Epithelial cell of proximal tubule (primary cell): ENCODE measurements around the gene ATP10A. TPM values are rescaled to one million over a fixed set of nuclear protein-coding genes. Genes with fewer than 3 reads are reported as not detected.

ENCODE experiments used
- DNase-seq: peaks from one replicate; pipeline ENCODE4 v3.0.0-alpha.2; 2011; ENCODE audit warnings: low read depth
- H3K4me3 ChIP-seq: 2 replicates; pipeline ENCODE4 v1.5.1; 2011; ENCODE audit warnings: low read depth, mild to moderate bottlenecking, low read length
- total RNA-seq: library from RNA; depleted of rRNA; stranded (reverse); fragments of >200 nt; gene quantifications from 2 replicates; pipeline ENCODE4 v1.2.3, GENCODE V29; 2015
- TF ChIP-seq, protein P1 (sequence below): conservative IDR thresholded peaks from 2 replicates; pipeline ENCODE4 v1.5.1; 2012; ENCODE audit warnings: low read depth, mild to moderate bottlenecking, low read length

The ATP10A gene
- total RNA-seq, 1 donor from 2014 or later: 13.0 TPM

DNA sequence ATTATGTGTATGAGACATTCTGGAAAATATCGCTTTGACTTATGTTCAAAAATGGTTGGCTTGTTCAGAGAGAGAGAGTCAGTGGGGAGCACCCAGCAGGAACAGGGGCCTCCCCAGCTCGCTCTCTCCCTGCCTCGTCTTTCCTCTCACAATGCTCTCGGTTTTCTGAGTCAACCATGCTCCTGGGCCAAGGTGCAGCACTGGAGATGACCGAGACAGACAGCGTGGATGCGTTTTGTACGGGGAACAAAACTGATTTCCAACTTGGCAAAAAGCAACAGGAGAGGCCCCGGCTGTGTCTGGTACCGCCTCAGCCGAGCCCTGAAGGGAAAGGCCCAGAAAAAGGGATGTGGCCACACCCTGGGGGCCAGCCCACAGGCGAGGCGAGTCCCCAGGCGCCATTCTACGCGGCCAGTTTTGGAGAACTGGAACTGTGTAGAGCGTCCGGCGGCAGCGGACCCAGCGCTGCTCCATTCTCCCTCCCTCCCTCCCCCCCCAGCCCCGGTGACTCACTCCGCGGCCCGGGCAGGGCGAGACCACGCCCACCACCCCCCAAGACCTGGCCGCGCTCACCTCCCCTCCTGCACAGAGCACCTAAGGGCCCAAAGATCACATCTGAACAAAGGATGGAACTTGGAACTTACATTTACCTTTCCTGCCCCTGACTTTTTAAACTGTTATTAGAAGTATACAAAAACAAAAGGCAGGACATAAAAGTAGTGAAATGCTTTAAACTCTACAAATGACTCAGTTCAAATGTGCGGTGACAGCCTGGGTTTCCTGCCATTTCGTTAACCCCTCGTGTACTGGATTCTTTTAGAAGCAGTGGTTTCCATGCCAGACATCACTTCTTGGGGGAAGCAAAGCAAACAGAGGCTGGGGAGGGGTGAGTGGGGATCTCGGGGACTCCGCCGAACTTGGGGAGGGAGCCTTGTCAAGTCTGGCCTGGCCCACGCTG, 12.7 kb downstream of the ATP10A start:
- TF ChIP-seq, protein P1, sequence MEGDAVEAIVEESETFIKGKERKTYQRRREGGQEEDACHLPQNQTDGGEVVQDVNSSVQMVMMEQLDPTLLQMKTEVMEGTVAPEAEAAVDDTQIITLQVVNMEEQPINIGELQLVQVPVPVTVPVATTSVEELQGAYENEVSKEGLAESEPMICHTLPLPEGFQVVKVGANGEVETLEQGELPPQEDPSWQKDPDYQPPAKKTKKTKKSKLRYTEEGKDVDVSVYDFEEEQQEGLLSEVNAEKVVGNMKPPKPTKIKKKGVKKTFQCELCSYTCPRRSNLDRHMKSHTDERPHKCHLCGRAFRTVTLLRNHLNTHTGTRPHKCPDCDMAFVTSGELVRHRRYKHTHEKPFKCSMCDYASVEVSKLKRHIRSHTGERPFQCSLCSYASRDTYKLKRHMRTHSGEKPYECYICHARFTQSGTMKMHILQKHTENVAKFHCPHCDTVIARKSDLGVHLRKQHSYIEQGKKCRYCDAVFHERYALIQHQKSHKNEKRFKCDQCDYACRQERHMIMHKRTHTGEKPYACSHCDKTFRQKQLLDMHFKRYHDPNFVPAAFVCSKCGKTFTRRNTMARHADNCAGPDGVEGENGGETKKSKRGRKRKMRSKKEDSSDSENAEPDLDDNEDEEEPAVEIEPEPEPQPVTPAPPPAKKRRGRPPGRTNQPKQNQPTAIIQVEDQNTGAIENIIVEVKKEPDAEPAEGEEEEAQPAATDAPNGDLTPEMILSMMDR: no peak
- DNase-seq: no peak
- H3K4me3 ChIP-seq: peak overlapping the region; percentile 61

DNA sequence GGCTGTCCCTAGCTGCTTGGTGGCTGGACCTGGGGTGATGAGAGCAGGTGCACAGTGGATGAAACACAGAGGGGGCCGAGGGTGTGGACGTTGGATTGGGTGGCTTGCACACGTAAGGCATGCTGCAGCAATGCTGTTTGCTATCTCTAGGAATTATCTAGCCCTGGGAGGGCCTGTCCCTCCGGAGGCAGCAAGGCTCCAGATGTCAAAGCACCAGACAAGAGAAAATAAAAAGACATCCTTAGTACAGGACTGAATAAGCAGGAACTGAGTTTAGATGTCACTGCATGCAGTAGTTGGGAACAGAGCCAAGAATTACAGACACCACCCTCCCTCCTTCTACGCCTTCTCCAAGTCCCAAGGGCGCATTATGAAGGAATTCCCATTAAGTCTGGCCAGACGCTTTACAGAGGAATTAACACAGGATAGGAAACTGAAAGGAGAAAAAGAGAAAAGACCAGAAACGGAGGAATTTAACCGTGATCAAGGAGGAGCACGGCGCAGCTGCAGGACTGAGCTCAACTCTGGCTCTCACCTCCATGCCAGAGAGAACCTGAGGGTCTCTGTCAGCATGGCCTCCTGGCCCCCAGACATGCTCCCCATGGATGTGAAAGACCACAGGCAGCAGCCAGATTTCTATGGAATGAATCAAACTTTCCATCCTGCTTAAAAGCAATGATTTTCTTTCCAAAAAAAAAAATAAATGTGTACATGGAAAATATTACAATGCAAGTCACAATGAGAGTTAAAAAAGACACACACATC, 13.8 kb downstream of the ATP10A start:
- H3K4me3 ChIP-seq: peak overlapping the region; percentile 61
- TF ChIP-seq, protein P1: no peak
- no peak for DNase-seq

DNA sequence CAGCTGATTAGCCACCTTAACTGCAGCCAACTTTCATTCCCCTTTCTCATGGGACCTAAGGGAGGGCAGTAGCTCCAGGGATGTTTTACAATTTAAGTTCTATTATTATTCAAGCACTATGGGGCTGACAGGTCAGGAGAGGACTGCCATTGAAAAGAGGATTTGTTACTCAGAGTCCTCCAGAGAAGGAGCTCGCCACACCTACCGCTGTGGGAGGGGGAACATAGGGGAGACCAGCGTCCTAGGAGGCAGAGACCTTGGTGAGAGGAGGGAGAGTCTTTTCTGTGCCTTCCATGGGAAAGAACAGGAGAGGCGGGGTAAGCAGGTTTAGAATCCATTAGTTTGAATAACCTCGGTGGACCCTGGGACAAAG, 14.4 kb downstream of the ATP10A start:
- DNase-seq: no peak
- TF ChIP-seq, protein P1: no peak
- H3K4me3 ChIP-seq: no peak overlapping the region

DNA sequence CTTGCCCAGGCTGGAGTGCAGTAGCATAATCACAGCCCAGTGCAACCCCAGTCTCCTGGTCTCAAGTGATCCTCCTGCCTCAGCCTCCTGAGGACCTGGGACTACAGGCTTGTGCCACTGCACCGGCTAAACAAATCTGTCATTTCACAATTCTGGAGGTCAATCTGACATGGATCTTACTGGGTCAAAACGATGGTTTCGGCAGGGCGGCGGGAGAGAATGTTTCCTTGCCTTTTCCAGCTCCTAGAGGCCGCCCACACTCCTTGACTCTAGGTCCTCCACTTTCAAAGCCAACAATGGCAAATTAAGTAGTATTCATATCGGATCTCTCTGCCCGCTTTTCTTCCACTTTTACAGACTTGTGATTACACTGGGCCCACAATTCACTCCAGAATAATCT, 14.8 kb downstream of the ATP10A start:
- TF ChIP-seq, protein P1: no peak
- DNase-seq: no peak
- no peak overlapping the region for H3K4me3 ChIP-seq

DNA sequence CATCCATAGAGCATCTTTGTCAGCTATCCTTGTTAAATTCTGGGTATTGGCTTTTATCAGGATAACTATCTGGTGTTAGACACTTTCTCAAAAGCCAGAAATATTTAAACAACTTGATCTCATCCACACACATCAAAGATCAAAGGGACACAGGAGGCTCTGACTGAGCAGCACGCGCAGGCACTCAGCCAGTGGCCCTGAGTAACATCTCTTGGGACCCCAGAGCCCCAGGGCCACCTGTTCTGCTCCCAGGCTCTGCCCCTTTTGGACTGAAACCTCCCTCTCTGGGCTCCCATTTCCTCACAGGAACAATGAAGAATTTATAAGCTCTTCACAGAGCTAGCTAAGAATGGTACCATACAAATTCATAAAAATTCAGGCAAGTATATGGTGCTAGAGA, 16.1 kb downstream of the ATP10A start:
- no peak for DNase-seq
- TF ChIP-seq, protein P1: no peak
- no peak overlapping the region for H3K4me3 ChIP-seq

DNA sequence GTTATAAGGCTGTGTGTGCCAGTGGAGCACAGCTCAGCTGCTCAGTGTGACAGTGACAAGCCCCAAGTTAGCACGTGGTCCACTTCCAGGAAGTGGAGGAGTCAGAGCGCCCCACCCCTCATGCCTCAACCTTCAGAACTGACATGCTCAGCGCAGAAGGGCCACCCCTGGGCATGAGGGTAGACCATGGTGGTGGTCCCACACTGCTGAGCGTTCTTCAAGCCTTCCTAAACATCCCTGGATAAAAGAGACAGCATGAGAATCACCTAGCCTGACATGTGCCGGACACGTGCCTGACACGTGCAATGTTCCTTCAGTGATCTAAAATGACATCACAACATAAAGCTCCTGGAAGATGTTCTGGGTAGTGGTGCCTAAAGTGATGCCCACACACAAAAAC, 16.8 kb downstream of the ATP10A start:
- no peak for DNase-seq
- TF ChIP-seq, protein P1: no peak
- no peak overlapping the region for H3K4me3 ChIP-seq
